Uterus (tissue), 4 donors: ENCODE measurements around the gene GRIN1. TPM values are rescaled to one million over a fixed set of nuclear protein-coding genes. Genes with fewer than 3 reads are reported as not detected.
"Not testable (repeated sequence)": the region's sequence is repeated elsewhere in the genome, so short reads cannot be mapped to it uniquely, and the experiment has no call there.

ENCODE experiments used
- DNase-seq, 2 donors: peaks; one replicate each; pipeline ENCODE4 v3.0.0-alpha.2; 2019 to 2020
- H3K27ac ChIP-seq, 2 donors: fragments of 200-600 bp; sonication (generic); 1 replicate in 1 of 2; 2 replicates in 1 of 2; pipeline ENCODE4 v1.5.1; 2016 to 2018
- H3K27me3 ChIP-seq, 2 donors: fragments of 200-600 bp; sonication (generic); one replicate each; pipeline ENCODE4 v1.5.1; 2018 to 2019; ENCODE audit warnings: control low read depth in 1 of 2
- H3K36me3 ChIP-seq, 2 donors: fragments of 200-600 bp; sonication (generic); one replicate each; pipeline ENCODE4 v1.5.1; 2019; ENCODE audit warnings: control low read depth in 1 of 2
- H3K4me1 ChIP-seq, 2 donors: fragments of 200-600 bp; sonication (generic); one replicate each; pipeline ENCODE4 v1.5.1; 2018 to 2019; ENCODE audit warnings: control low read depth in 1 of 2
- H3K4me3 ChIP-seq, 2 donors: fragments of 200-600 bp; sonication (generic); 1 replicate in 1 of 2; 2 replicates in 1 of 2; pipeline ENCODE4 v1.5.1; 2018 to 2019; ENCODE audit warnings: mild to moderate bottlenecking in 1 of 2
- H3K9me3 ChIP-seq, 2 donors: fragments of 200-600 bp; sonication (generic); one replicate each; pipeline ENCODE4 v1.5.1; 2019; ENCODE audit warnings: control low read depth in 1 of 2
- POLR2A ChIP-seq, 2 donors: fragments of 450-650 bp; IDR thresholded peaks; one replicate each; pipeline ENCODE4 v1.6.1; 2016; ENCODE audit warnings: antibody characterized with exemption in 2 of 2, mild to moderate bottlenecking in 1 of 2, moderate library complexity in 1 of 2
- intact Hi-C: fragments of 100-400 bp; cut with DNase I; formaldehyde crosslinking; loops from one replicate; pipeline ENCODE4 v1.15.1; 2023; ENCODE audit warnings: low total_unique reads
- total RNA-seq, 4 donors: library from RNA; depleted of rRNA in 3 of 4; stranded (reverse); fragments of >200 nt in 3 of 4; gene quantifications; one replicate each; pipeline versions ENCODE4 v1.1.0 to v1.2.4, GENCODE V29; 2014 to 2023
- TF ChIP-seq, protein P1 (sequence below), 4 experiments: fragments of 200-600 bp in 2 of 4; fragments of 450-650 bp in 2 of 4; sonication (generic) in 2 of 4; IDR thresholded peaks; one replicate each; pipeline ENCODE4 v1.5.1; 2016 to 2019; ENCODE audit warnings: antibody characterized with exemption in 4 of 4, mild to moderate bottlenecking in 2 of 4, moderate library complexity in 1 of 4
- donor health status: DM: yes; HTN: yes; CAD: no.

GRIN1 gene
- total RNA-seq, 4 donors from 2014 or later: not detected

DNA sequence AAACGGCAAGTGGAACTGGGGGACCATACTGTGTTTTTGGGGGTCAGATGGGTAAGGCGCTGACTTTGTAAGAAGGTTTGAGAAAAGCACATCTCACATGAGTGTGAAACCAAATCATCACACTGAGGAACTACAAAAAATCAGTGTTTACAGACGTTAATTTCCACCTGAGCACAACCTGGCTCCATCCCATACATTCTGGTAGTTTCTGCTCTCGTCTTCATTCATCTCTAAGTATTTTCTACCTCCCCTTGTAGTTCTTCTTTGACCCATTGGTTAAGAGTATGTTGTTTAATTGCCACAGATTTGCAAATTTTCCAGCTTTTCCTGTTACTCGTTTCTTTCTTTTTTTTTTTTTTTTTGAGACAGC is 15.5 kb upstream of the GRIN1 start:
- no peak overlapping the region for H3K27ac ChIP-seq
- no peak for TF ChIP-seq POLR2A (IDR thresholded peaks at IDR 0.05)
- TF ChIP-seq, protein P1, sequence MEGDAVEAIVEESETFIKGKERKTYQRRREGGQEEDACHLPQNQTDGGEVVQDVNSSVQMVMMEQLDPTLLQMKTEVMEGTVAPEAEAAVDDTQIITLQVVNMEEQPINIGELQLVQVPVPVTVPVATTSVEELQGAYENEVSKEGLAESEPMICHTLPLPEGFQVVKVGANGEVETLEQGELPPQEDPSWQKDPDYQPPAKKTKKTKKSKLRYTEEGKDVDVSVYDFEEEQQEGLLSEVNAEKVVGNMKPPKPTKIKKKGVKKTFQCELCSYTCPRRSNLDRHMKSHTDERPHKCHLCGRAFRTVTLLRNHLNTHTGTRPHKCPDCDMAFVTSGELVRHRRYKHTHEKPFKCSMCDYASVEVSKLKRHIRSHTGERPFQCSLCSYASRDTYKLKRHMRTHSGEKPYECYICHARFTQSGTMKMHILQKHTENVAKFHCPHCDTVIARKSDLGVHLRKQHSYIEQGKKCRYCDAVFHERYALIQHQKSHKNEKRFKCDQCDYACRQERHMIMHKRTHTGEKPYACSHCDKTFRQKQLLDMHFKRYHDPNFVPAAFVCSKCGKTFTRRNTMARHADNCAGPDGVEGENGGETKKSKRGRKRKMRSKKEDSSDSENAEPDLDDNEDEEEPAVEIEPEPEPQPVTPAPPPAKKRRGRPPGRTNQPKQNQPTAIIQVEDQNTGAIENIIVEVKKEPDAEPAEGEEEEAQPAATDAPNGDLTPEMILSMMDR (IDR thresholded peaks at IDR 0.05): no peak
- intact Hi-C loops: no loop called here
- H3K27me3 ChIP-seq: no peaks in the 10 kb centered on the region
- H3K9me3 ChIP-seq: no peaks in the 10 kb centered on the region
- DNase-seq: no peak
- H3K4me1 ChIP-seq: no peaks in the 10 kb centered on the region
- no peak overlapping the region for H3K4me3 ChIP-seq
- H3K36me3 ChIP-seq: no peaks in the 10 kb centered on the region

DNA sequence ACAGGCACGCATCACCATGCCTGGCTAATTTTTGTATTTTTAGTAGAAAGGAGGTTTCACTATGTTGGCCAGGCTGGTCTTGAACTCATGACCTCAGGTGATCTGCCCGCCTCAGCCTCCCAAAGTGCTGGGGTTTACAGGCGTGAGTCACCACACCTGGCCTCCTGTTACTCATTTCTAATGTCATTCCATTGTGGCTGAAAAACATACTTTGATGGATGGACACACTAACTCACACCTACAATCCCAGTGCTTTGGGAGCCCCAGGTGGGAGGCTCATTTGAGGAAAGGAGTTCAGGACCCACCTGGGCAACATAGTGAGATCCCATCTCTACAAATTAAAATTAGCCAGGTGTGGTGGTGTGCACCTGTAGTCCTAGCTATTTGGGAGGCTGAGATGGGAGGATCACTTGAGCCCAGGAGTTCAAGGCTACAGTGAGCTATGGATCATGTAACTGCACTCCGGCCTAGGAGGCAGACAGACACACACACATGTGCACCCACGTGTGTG is 14.9 kb upstream of the GRIN1 start:
- H3K36me3 ChIP-seq, H3K27ac ChIP-seq, intact Hi-C loops, H3K4me1 ChIP-seq, H3K9me3 ChIP-seq, H3K27me3 ChIP-seq, H3K4me3 ChIP-seq, DNase-seq: not testable (repeated sequence)

DNA sequence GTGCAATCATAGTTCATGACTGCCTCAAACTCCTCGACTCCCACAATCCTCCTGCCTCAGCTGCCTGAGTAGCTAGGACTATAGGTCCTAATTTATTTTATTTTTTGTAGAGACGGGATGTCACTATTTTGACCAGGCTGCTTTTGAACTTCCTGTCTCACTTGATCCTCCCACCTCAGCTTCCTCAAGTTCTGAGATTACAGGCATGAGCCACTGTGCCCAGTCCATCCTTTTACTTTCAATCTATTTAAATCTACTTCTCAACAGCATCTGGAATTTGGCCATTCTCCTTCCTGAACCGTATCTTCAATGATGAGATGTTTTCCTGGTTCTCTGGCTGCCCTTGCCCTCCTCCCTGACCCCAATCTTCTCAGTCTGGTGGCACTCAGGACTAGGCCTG is 12.2 kb upstream of the GRIN1 start:
- Histone ChIP-seq H3K27ac (no peak overlapping the region), H3K36me3 (no peaks in the 10 kb centered on the region), H3K4me1 (no peaks in the 10 kb centered on the region), H3K27me3 (no peaks in the 10 kb centered on the region), H3K9me3 (peaks cover 0 to 5% of the 10 kb centered on the region in 2 donors), H3K4me3 (no peak overlapping the region)
- TF ChIP-seq, protein P1 (IDR thresholded peaks at IDR 0.05): no peak
- no peak for TF ChIP-seq POLR2A (IDR thresholded peaks at IDR 0.05)
- intact Hi-C loops: no loop called here
- DNase-seq: no peak

DNA sequence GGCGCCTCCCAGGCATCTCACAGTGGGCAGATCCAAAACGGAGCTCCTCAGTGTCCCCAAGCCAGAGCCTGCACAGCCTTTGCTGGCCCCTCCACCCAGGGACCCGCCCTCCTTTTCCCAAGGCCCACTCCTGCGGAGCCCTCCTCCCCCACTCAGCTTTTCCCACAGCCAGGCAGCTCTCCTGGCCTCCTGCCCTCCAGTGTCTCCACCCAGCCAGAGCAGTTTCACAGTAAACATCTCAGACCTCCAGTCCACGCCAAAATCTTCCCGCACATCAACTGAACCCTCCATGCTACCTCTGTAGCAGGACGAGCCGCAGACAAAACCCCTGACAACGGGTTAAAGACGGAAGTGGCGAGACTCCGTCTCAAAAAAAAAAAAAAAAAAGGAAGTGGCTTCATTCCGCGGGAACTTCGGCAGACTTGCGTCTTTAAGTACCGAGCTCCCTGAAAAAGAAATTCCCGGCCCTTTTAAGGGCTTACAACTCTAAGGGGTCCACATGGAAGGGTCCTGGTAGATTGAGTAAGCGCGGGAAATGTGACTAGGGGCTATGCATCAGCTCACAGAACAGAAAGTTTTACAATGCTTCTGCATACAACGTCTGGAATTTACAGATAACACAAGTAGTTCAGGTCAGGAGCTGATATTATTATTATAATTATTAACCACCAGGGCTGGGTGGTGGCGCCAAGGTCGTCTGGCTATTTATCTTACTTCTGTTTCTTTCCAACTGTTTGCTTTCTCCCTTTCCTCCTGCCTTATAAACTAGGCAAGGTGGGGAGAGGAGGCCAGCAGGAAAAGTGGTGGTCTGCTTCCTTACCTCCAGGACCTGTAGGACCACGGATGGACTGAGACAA is 11.4 kb upstream of the GRIN1 start:
- Histone ChIP-seq H3K4me1 (no peaks in the 10 kb centered on the region), H3K27me3 (no peaks in the 10 kb centered on the region), H3K9me3 (peaks cover 0 to 5% of the 10 kb centered on the region in 2 donors), H3K27ac (peak overlapping the region in 1 of 2 donors; percentile 15), H3K4me3 (no peak overlapping the region), H3K36me3 (no peaks in the 10 kb centered on the region)
- TF ChIP-seq POLR2A (IDR thresholded peaks at IDR 0.05): no peak
- TF ChIP-seq, protein P1 (IDR thresholded peaks at IDR 0.05): no peak
- intact Hi-C loops: no loop called here
- DNase-seq: no peak

DNA sequence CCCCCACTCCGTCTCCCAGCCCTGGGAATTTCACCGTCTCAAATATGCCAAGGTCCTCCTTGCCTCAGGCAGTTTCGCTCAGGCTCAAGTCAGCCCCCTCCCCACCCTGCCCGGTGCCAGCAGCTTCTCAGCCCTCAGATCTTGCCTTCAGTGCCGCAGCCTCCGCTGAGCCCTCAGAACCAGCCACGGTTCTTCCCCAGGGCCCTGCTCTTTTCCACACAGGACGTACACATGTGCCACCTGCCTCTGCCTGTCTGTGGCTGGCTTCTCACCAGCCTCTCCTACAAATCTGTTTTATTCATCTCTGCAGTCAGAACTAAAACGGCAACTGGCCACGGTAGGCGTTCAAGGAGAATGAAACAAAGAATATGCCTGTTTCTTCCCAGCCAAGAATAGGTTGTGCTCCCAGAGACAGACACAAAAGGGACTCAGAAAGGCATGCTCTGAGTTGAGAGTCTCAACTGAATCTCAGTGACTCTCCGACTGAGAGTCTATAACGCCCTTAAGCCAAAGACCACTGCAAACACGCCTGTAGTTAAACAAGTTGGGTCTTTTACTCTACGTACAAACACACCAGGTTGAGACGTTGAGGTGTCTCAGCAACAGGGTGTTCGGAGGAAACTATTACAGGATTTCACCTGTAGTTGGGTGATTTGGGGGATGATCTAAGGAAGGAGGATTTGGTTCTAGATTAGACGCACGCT is 10.6 kb upstream of the GRIN1 start:
- H3K36me3 ChIP-seq: no peaks in the 10 kb centered on the region
- no peak overlapping the region for H3K4me3 ChIP-seq
- H3K4me1 ChIP-seq: no peaks in the 10 kb centered on the region
- TF ChIP-seq, protein P1 (IDR thresholded peaks at IDR 0.05): no peak
- no peak for TF ChIP-seq POLR2A (IDR thresholded peaks at IDR 0.05)
- H3K9me3 ChIP-seq: peaks cover 0 to 5% of the 10 kb centered on the region in 2 donors
- no peak for DNase-seq
- H3K27ac ChIP-seq: no peak overlapping the region
- intact Hi-C loops: no loop called here
- H3K27me3 ChIP-seq: no peaks in the 10 kb centered on the region
